ENCODE results near the gene UPK1A.

The UPK1A gene

DNA sequence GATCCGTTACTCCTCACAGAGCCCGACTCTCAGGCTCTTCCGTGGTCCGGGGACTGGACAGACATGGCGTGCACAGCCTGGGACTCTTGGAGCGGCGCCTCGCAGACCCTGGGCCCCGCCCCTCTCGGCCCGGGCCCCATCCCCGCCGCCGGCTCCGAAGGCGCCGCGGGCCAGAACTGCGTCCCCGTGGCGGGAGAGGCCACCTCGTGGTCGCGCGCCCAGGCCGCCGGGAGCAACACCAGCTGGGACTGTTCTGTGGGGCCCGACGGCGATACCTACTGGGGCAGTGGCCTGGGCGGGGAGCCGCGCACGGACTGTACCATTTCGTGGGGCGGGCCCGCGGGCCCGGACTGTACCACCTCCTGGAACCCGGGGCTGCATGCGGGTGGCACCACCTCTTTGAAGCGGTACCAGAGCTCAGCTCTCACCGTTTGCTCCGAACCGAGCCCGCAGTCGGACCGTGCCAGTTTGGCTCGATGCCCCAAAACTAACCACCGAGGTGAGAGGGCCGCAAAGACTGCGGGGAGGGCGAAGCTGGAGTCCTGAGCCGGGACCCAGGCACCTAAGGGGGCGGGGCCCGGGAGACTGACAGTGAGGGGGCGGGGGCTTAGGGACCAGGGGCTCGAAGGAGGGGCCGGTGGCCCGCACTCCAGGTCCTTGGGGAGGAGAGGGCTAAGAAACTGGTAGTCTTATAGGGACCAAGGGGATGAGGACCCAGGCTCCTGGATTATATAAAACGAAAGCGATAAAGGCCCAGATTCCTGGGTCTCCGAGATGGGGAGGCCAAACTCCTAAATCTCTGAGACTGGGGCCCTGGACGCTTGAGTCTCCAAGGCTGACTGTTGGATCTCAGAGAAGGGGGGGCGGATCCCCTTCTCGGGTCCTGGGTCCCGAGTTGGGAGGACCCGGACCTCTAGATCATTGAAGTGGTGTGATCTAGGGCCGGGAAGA lies 22.8 kb upstream of the UPK1A start:
- TF ChIP-seq, protein P1, sequence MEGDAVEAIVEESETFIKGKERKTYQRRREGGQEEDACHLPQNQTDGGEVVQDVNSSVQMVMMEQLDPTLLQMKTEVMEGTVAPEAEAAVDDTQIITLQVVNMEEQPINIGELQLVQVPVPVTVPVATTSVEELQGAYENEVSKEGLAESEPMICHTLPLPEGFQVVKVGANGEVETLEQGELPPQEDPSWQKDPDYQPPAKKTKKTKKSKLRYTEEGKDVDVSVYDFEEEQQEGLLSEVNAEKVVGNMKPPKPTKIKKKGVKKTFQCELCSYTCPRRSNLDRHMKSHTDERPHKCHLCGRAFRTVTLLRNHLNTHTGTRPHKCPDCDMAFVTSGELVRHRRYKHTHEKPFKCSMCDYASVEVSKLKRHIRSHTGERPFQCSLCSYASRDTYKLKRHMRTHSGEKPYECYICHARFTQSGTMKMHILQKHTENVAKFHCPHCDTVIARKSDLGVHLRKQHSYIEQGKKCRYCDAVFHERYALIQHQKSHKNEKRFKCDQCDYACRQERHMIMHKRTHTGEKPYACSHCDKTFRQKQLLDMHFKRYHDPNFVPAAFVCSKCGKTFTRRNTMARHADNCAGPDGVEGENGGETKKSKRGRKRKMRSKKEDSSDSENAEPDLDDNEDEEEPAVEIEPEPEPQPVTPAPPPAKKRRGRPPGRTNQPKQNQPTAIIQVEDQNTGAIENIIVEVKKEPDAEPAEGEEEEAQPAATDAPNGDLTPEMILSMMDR (IDR thresholded peaks at IDR 0.05; ENCODE audit: low read depth, low read length, missing control alignments): no peak
- in situ Hi-C loops (cut with HindIII; ENCODE audit: low sequenced_read_pairs): no loop called here
- peak overlapping the region; percentile 52 for H3K4me3 ChIP-seq (ENCODE audit: low read depth, low read length)
- DNase-seq (ENCODE audit: low read depth): no peak

DNA sequence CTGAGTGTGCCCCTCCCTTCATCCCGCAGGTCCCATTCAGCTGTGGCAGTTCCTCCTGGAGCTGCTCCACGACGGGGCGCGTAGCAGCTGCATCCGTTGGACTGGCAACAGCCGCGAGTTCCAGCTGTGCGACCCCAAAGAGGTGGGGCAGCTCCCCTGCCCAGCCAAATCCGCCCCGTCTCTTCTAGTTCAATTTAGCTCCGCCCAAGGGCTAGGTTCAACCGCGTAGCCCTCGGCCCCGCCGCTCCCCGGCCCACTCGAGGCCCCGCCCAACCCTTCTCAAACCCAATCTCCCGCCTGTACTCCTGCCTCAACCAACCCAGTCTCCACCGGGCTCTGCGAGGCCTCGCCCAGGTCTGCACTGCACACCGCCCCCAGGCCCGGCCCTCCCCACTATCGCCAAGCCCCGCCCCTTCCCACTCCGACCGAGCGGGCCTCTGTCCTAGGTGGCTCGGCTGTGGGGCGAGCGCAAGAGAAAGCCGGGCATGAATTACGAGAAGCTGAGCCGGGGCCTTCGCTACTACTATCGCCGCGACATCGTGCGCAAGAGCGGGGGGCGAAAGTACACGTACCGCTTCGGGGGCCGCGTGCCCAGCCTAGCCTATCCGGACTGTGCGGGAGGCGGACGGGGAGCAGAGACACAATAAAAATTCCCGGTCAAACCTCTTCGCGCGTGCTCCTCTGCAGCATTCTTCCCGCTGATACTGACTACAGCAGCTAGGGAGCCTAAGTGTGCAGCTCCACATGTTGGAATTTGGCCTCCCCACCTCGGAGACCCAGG lies 21.9 kb upstream of the UPK1A start:
- in situ Hi-C loops (cut with HindIII; ENCODE audit: low sequenced_read_pairs): no loop called here
- TF ChIP-seq, protein P1 (IDR thresholded peaks at IDR 0.05; ENCODE audit: low read depth, low read length, missing control alignments): no peak
- peak; percentile 73 for DNase-seq (ENCODE audit: low read depth)
- H3K4me3 ChIP-seq (ENCODE audit: low read depth, low read length): peak overlapping the region; percentile 52

DNA sequence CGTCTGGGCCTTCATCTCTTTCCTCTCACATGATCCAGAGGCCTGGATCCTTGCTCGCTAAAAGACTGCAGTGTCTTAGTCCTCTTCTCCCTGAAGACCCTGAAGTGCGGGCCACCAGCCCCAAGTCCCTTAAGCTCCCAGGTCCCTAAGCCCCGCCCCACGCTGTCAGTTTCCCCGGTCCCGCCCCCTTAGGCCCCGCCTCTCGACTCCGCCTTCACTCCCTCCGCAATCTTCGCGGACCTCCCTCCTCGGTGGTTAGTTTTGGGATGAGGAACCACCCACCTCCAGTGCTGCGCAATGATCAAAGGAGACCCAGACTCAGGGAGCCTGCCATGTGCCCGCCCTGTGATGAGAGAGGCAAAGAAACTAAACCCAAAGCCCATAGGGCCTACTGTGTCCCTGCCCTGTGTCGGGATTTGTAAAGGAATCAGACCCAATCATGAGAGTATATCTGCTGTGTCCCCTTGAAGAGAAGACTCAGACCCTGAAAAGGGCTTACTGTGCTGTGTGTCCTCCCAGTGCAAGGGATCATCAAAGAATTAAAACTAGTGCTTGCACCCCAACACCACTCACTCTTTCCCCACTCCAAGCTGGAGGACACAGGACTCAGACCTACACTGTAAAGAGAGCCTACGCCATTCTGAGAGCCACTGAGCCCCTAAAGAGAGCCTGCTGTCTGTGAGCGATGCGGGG lies 21.2 kb upstream of the UPK1A start:
- DNase-seq (ENCODE audit: low read depth): no peak
- H3K4me3 ChIP-seq (ENCODE audit: low read depth, low read length): peak overlapping the region; percentile 52
- in situ Hi-C loops (cut with HindIII; ENCODE audit: low sequenced_read_pairs): no loop called here
- TF ChIP-seq, protein P1 (IDR thresholded peaks at IDR 0.05; ENCODE audit: low read depth, low read length, missing control alignments): no peak

DNA sequence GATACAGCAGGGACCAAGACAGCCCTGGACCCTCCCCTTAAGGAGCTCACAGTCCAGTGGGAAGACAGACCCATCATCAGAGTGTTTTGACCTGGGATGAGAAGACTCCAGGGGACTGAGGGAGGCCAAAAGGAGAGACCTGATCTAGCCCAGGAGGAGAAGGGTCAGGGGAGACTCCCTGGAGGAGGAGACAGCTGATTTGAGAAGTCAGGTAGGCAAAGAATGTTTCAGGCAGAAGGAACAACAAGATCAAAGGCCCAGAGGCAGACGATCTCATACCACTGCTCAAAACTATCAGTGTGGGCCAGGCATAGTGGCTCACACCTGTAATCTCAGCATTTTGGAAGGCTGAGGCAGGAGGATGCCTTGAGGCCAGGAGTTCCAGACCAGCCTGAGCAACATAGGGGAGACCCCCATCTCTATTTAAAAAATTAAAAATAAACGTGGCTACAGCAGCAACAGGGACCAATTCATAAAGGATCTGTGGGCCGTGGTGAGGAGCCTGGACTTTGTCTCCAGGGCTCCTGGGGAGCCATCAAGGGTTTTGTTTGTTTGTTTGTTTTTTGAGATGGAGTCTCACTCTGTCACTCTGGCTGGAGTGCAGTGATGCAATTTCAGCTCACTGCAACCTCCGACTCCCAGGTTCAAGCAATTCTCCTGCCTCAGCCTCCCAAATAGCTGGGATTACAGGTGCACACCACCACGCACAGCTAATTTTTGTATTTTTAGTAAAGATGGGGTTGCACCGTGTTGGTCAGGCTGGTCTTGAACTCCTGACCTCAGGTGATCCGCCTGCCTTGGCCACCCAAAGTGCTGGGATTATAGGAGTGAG lies 20.4 kb upstream of the UPK1A start:
- TF ChIP-seq, protein P1 (IDR thresholded peaks at IDR 0.05; ENCODE audit: low read depth, low read length, missing control alignments): no peak
- in situ Hi-C loops (cut with HindIII; ENCODE audit: low sequenced_read_pairs): no loop called here
- H3K4me3 ChIP-seq (ENCODE audit: low read depth, low read length): no peak overlapping the region
- no peak for DNase-seq (ENCODE audit: low read depth)

DNA sequence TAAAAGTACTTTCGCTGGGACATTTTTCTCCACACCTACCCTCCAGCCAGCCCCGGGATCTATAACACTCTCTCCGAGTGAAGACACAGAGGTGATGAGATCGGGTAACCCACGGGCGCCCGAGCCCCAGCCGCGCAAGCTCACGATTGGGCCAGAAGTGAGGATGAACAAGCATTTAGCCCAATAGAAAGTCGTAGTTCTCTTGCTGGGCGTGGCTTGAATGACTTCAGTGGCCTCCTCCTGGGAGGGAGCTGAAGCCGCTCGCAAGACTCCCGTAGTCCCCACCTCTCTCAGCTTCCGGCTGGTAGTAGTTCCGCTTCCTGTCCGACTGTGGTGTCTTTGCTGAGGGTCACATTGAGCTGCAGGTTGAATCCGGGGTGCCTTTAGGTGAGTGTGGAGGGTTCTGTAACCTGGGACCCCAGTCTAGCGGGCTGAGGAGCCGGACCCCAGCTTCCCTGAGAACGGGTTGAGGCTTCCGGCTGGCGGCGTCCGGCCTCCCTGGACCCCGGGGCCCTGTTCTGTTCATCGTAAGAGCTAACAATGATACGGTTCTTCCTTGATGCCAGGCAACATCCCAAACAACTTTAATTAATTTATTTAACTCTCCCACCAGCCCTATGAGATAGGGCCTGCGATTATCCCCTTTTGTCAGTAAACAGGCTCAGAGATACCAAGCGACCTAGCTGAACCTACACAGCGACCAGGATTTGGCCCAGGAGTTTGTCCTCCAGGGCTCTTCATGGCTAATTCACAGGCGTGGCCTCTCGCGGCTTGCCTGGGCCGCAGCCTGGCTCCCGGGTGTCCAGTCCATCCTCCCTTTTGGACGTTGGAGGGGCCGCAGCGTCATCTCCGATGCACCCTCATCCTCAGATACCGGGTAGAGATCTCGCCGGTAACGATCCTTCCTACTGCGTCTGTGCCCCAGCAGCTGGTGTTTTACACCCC lies 18.0 kb upstream of the UPK1A start, which contains the start of gene COX6B1:
COX6B1 (plus strand) TSS at position 307 of the 945 bp plus-strand sequence. CDS start 2,921 bp downstream, outside the sequence.
- in situ Hi-C loops (cut with HindIII; ENCODE audit: low sequenced_read_pairs): no loop called here
- H3K4me3 ChIP-seq (ENCODE audit: low read depth, low read length): peak within 1 kb of the TSS; percentile 74
- TF ChIP-seq, protein P1 (IDR thresholded peaks at IDR 0.05; ENCODE audit: low read depth, low read length, missing control alignments): no peak
- peak; percentile 90 for DNase-seq (ENCODE audit: low read depth)

Measured in astrocyte of the cerebellum (primary cell).